ENCODE measurements around the gene PFKFB3.
"Not testable (repeated sequence)": the region's sequence is repeated elsewhere in the genome, so short reads cannot be mapped to it uniquely, and the experiment has no call there.

The PFKFB3 gene

GRCh38 chr10:6178581-6178980 is 24.2 kb upstream of the PFKFB3 start:
- DNase-seq (ENCODE audit: low read depth in 2 of 2) = no peak

- DNase-seq (ENCODE audit: low read depth in 2 of 2) = no peak
Observed at GRCh38 chr10:6179078-6179477, 23.7 kb upstream of the PFKFB3 start.

GRCh38 chr10:6180480-6181110 is 22.1 kb upstream of the PFKFB3 start:
- no peak for DNase-seq (ENCODE audit: low read depth in 2 of 2)

- no peak for DNase-seq (ENCODE audit: low read depth in 2 of 2)
Observed at GRCh38 chr10:6181249-6181648, 21.5 kb upstream of the PFKFB3 start.

GRCh38 chr10:6182454-6183098 is 20.2 kb upstream of the PFKFB3 start:
- no peak for DNase-seq (ENCODE audit: low read depth in 2 of 2)

GRCh38 chr10:6185039-6185716 is 17.6 kb upstream of the PFKFB3 start:
- no peak for DNase-seq (ENCODE audit: low read depth in 2 of 2)

GRCh38 chr10:6186894-6187256 is 15.9 kb upstream of the PFKFB3 start:
- no peak for DNase-seq (ENCODE audit: low read depth in 2 of 2)

- no peak for DNase-seq (ENCODE audit: low read depth in 2 of 2)
Observed at GRCh38 chr10:6187278-6187677, 15.5 kb upstream of the PFKFB3 start.

GRCh38 chr10:6190033-6190432 is 12.7 kb upstream of the PFKFB3 start:
- not testable (repeated sequence) for DNase-seq (ENCODE audit: low read depth in 2 of 2)

- DNase-seq (ENCODE audit: low read depth in 2 of 2) = no peak
Observed at GRCh38 chr10:6191147-6191546, 11.6 kb upstream of the PFKFB3 start.

- no peak for DNase-seq (ENCODE audit: low read depth in 2 of 2)
Observed at GRCh38 chr10:6191569-6191968, 11.2 kb upstream of the PFKFB3 start.

GRCh38 chr10:6193342-6193741 is 9.4 kb upstream of the PFKFB3 start:
- not testable (repeated sequence) for DNase-seq (ENCODE audit: low read depth in 2 of 2)

GRCh38 chr10:6194311-6194710 is 8.4 kb upstream of the PFKFB3 start:
- no peak for DNase-seq (ENCODE audit: low read depth in 2 of 2)

- no peak for DNase-seq (ENCODE audit: low read depth in 2 of 2)
Observed at GRCh38 chr10:6195376-6195775, 7.4 kb upstream of the PFKFB3 start.

GRCh38 chr10:6195846-6196245 is 6.9 kb upstream of the PFKFB3 start:
- DNase-seq (ENCODE audit: low read depth in 2 of 2) = no peak

- not testable (repeated sequence) for DNase-seq (ENCODE audit: low read depth in 2 of 2)
Observed at GRCh38 chr10:6196524-6196923, 6.2 kb upstream of the PFKFB3 start.

- DNase-seq (ENCODE audit: low read depth in 2 of 2) = no peak
Observed at GRCh38 chr10:6197321-6197720, 5.4 kb upstream of the PFKFB3 start.

GRCh38 chr10:6198171-6198570 is 4.6 kb upstream of the PFKFB3 start:
- no peak for DNase-seq (ENCODE audit: low read depth in 2 of 2)

- DNase-seq (ENCODE audit: low read depth in 2 of 2) = no peak
Observed at GRCh38 chr10:6199131-6199733, 3.5 kb upstream of the PFKFB3 start.

GRCh38 chr10:6200440-6200733 is 2.3 kb upstream of the PFKFB3 start:
- no peak for DNase-seq (ENCODE audit: low read depth in 2 of 2)

GRCh38 chr10:6200734-6201515 is 1.8 kb upstream of the PFKFB3 start:
- peak in 1 of 2 donors; percentile 7 for DNase-seq (ENCODE audit: low read depth in 2 of 2)

GRCh38 chr10:6201516-6201975 is 1.2 kb upstream of the PFKFB3 start:
- DNase-seq (ENCODE audit: low read depth in 2 of 2) = peak; percentile 63 to 76
